ENCODE measurements around the gene HAPSTR1.

DNA sequence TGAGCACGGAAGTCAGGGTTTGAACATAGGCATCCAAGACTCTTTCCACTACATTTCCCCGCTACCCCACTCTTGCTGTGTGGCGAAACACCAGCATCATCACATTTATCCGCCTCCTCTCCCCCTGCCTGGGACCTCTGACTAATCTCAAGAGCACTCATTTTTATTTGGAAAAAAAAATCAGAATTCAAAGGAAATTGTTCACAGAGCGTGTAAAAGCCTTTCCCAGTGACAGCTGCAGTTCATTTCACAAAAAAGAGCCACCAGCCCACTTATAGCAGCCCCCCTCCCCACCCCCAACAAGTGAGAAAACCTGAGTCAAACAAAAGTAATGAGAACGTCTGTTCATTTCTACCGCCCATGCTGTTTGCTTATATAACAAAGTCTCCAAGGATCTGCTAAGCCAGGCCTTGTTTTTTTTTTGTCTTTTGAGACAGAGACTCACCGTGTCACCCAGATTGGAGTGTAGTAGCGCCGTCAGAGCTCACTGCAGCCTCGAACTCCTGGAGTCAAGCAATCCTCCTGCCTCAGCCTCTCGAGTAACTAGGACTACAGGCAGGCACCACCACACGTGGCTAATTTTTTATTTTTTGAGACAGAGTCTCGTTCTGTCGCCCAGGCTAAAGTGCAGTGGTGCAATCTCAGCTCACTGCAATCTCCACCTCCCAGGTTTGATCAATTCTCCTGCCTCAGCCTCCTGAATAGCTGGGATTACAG lies 48.3 kb upstream of the HAPSTR1 start:
- TF ChIP-seq, protein P1, sequence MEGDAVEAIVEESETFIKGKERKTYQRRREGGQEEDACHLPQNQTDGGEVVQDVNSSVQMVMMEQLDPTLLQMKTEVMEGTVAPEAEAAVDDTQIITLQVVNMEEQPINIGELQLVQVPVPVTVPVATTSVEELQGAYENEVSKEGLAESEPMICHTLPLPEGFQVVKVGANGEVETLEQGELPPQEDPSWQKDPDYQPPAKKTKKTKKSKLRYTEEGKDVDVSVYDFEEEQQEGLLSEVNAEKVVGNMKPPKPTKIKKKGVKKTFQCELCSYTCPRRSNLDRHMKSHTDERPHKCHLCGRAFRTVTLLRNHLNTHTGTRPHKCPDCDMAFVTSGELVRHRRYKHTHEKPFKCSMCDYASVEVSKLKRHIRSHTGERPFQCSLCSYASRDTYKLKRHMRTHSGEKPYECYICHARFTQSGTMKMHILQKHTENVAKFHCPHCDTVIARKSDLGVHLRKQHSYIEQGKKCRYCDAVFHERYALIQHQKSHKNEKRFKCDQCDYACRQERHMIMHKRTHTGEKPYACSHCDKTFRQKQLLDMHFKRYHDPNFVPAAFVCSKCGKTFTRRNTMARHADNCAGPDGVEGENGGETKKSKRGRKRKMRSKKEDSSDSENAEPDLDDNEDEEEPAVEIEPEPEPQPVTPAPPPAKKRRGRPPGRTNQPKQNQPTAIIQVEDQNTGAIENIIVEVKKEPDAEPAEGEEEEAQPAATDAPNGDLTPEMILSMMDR (conservative IDR thresholded peaks at IDR 0.05 in 1 of 2, IDR thresholded peaks at IDR 0.05 in 1 of 2; ENCODE audit: extremely low read depth in 1 of 2, insufficient read depth in 1 of 2, low read depth in 1 of 2, low read length in 2 of 2) = no peak
- no peak for TF ChIP-seq EZH2 (IDR thresholded peaks at IDR 0.05; ENCODE audit: borderline replicate concordance, low read length)

Measured in mammary epithelial cell (primary cell).